GM19240 (cell line): ENCODE measurements around the gene MRPL54.

Experiments
- DNase-seq: peaks from one replicate; pipeline ENCODE4 v3.0.0; 2011; ENCODE audit warnings: low spot score; ENCODE audit not compliant: insufficient read length

MRPL54 gene

DNA sequence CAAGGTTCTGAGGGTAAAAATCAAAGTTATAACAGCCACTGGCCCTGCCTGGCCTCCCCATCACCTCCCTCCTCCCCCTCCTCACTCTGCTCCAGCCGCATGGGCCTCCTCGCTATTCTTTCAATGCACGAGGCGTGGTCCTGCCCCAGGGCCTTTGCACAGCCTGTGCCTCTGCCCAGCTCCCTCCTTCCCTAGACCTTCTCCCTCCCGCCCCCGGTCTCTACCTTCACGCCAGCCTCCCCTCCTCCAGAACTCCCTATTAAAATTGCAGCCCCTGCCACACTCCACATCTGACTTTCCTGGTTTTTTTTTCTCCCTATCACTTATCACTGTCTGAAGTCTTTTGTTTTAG, 6.2 kb downstream of the MRPL54 start:
- DNase-seq, result no peak

DNA sequence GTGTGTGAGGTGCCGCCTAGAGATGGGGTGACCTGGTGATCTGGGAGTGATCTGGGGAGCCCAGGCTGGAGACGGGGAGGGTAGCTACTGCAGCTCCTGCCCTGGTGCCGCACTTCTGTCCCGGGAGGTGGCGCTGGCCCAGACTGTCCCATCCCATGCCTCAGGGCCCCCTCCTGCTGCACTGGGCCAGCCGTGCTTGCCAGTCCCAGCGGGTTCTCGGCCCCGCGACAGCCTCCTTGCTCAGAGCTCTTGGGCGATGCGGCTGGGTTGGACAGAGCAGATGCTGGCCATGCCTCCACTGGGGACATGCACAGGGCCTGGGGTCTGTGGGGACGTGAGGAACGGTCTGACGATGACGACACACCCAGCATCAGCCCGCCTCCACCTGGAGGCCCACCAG, 7.0 kb downstream of the MRPL54 start:
- no peak for DNase-seq

DNA sequence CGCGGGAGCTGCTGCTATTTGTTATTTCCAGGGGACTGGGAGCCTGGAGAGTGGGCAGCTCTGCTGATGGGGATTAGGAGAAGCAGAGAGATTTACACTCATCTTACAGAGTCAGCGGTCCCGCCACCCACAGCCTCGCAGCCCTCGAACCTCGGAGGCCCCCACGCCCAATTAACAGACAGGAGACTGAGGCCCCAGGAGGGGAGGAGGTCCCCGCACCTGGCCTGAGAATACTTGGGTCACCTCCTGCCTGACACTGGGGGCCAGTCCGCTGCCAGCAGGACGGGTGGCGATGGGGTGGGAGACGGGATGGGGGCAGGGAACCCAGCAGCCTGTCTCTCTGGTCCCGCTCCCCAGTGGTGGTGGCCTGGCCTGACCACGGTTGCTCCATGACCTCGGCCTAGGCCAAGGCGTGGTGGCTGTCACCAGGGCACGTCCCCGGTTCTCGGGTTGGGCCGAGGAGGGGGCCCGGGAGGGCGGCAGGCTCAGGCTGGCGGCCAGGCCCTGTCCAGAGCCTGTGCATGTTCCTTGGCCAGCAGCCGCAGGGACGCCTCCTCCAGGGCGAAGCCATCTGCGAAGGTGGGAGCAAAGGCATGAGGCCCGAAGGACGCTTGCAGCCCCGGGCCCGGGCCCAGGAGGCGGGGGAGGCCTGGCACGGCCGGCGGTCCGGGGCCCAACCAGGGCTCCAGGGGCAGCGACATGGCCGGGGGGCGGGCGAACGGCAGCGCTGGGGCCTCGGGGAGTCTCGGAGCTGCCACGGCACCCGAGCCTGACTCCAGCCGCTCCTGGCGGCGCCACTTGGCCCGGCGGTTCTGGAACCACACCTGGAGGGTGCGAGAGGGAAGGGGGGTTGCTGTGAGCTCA, 7.9 kb downstream of the MRPL54 start:
- no peak for DNase-seq

DNA sequence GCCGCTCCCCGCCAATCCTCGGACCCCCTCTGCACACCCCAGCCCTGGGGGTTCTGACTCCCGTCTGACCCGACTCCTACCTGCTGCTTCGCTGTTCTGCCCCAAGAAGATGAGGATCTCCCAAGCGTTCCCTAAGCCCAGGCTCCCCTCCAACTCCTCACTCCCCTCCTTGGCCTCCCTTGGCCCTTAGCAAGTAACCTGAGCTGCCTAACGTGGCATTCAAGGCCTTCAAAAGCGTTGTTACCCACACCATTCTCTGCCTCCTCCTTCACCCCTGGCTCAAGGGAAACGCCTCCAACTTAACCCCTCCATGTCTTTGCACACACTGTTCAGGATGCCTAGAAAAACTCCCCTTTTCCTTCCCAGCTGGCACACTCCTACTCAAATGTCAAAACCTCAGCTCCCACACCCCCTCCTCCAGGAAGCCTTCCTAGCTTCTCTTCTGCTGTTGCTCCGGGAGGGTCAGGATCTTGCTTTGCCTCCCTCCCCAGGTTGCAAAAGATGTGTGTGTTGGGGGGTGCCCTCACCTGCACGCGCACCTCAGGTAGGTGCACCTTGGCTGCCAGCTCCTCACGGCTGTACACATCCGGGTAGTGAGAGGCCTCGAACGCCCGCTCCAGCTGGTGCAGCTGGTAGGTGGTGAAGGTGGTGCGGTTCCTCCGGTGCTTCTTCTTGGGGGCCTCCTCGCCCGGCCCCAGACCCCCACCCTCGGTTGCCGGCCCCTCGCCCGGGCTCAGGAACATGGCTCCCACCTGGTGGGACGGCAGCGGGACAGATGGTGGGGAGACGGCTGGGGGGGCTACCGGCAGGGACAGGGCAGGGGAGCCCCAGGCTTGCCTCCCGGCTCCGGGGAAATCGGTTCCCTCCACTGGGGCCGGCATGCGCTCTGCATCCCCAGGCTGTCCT, 8.8 kb downstream of the MRPL54 start:
- DNase-seq, result no peak

DNA sequence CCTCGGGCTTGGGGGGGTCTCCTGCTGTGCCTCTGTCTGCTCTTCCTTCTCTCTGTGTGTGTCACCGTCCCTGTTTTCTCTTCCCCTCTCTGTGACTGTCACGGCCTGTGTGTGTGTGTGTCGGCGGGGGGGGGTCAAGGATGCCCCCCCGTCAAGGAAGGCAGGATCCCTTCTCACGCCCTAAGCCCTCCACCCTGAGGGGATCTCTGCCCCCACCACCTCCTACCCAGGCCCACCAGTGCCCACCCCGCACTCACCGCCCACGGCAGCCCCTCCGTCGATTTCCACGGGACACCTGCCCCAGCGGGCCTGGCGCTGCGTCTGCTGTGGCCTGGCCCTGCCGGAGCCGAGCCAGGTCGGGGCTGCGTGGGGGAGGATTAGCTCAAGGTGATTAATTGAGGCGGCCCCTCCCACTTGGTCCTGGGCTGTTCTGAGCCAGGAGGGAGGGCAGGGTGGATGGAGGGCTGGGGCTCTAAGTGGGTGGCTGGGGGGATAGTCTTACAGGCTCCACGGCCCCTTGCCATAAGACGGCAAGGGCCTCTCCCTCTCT, 9.5 kb downstream of the MRPL54 start, which contains the start of gene RAX2:
RAX2 (minus strand) TSS at position 323 of the 550 bp plus-strand sequence. CDS start 486 bp downstream, outside the sequence.
- no peak for DNase-seq

DNA sequence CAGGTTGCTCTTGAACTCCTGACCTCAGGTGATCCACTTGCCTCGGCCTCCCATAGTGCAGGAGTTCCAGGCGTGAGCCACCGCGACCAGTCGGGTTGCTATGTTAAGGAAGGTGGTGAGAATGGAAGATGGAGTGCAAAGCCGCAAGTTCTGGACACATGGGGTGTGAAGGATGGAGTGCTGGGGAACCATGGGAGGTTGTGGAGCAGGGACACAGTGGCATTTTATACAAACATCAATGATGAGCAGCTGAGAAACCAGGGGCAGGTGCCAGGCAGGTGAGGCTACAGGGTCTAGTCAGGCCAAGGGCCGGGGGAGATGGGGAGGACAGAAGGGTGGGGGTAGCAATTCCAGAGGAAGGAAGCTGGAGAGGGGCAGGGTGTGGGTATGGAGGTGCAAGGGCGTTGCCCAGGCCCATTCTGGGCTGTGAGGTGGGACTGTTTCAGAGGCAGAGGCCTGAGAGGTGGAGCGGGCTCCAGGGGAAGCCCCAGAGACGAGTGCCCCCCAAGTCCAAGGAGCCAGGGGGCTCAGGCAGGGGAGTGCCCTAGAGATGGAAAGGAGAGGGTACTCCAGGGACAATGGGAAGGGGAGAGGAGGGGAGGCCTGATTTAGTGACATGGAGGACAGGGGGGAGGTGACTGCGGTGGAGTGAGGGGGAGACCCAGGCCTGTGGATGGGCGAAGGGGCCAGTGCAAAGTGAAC, 11.5 kb downstream of the MRPL54 start:
- no peak for DNase-seq

DNA sequence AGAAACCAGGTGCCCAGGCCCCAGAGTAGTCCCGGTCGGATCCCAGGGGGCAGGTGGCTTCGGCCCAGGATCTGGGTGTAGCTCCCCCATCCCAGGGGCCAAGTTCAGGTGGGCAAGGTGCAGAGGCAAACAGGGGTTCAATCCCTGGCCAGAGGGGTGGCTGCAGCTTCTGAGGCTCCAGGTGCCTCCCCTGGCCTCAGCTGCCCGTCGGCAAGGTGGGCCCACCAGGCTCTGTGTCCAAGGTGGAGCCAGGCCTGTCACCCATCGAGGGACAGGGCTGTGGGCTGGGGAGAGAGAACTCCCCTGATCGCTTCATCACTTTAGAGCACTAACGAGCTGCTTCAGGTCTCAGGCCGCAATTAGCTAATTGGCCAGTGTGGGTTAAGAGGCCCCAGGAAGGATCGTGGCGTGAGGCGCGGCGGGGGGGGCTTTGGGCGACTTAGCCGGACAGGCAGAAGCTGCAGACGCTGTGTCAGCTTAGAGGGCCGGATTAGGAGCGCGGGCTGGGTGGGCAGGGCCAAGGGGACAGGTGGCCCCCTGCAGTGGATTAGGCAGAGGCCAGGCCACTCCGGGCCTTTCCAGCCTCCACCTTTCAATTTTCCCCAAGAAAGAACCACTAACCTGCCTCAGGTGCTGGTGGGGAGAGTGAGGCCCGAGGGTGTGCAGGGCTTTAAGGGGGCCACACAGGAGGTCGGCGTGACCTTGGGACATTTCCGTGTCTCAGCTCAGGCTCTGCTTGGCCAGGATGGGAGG, 12.3 kb downstream of the MRPL54 start:
- DNase-seq, result no peak

DNA sequence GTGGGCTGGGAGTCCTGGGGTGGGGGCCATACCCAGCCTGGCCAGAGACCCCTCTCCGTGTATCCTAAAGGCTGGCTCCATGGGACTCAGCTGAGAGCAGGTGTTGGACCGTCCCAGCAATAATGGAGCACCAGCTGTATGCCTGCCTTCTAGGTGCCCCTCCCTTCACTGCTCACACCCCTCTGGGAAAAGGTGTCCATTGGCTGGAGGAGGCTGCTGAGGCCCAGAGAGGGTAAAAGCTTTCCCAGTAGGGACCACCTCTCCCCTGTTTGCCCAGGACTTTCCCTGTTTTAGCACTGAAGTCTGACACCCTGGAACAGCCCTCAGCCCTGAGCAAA, 12.9 kb downstream of the MRPL54 start:
- DNase-seq, result no peak

DNA sequence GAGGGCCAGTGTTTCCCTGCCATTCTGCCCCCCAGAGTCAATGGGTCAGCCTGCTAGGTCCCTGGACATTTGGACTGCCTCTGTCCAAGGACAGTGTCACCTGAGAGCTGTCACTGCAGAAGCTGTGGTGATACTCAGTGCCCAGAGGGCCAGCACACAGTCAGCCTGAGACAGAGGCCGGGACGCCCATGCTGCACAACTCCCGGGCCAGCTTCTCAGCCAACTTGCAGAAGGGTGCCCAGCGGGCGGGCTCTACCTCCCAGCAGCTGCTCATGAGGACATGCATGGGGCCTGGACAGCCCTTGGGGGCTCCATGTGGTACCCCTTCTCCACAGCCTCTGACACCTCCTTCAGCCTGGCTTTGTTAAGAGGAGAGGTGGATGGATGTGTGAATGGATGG, 13.3 kb downstream of the MRPL54 start:
- no peak for DNase-seq

DNA sequence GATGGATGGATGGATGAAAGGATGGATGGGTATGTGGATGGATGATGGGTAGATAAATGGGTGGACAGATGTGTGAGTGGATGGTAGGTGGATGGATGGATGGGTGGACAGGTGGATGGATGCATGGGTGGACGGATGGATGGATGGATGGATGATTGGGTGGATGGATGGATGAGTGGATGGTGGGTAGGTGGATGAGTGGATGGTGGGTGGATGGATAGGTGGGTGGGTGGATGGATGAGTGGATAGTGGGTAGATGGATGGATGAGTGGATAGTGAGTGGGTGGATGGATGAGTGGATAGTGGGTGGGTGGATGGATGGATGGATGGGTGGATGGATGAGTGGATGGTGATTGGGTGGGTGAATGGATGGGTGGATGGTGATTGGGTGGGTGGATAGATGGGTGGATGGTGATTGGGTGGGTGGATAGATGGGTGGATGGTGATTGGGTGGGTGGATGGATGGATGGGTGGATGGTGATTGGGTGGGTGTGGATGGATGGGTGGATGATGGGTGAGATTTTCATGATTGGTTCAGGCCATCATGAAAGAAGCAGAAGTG, 14.1 kb downstream of the MRPL54 start:
- DNase-seq, result no peak

DNA sequence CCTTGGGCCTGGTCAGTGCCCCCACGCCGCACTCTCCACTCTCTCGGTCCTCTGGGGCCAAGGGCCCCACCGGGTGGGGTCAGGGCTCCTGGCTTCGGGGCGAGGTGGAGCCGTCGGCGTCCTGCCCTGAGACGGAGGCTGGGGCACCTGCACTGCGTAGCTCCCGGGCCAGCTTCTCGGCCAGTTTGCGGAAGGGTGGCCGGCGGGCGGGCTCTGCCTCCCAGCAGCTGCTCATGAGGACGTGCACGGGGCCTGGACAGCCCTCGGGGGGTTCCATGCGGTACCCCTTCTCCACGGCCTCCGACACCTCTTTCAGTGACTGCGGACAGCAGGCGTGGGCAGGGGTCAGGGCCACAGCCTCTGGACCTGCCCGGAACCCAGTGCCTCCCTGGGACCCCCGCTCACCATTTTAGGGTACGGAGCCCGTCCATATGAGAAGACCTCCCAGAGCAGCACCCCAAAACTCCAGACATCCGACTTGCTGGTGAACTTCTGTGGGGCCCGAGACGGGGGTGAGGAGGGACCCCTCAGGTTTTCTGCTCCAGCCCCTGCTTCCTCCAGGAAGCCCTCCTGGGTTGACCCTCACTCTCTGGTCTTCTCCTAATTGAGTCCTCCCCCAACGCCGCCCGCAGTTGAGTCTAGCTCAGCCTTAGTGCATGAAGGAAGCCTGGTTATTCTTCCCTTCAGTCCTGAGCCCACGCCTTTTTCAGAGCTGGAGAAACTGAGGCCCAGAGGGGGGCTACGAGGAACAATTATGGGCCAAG, 15.8 kb downstream of the MRPL54 start:
- no peak for DNase-seq

DNA sequence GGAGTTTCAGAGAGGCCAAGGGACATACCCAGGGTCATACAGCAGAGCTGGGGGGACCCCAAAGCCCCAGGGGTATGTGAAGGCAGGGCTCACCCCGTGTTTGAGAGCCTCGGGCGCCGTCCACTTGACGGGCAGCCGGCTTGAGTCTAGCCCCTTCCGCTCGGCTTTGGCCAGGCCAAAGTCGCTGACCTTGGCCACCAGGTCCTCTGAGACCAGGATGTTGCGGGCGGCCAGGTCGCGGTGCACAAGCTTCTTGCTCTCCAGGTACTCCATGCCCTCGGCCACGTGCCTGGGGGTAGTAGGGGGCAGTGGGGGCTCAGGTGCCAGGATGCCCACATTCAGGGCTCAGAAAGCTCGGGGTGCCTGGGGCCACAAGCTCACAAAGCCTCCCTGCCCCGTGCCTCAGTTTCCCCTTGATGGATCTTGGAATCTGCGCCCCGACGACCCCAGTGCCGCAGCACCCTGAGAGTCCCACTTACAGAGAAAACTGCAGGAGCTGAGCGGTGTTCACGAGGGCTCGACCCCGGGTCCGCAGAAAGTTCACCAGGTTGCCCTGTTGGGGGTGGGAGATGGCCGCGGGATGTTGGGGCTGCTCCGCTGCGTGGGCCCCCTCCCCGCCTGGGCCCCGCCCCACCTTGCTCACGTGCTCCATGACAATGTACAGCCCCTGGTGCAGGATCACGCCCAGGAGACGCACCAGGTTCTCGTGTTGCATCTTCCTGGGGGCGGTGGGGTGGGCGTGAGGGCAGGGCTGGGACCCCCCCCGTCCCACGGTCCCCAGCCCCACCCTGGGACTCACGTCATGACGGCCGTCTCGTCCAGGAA, 16.6 kb downstream of the MRPL54 start:
- no peak for DNase-seq

DNA sequence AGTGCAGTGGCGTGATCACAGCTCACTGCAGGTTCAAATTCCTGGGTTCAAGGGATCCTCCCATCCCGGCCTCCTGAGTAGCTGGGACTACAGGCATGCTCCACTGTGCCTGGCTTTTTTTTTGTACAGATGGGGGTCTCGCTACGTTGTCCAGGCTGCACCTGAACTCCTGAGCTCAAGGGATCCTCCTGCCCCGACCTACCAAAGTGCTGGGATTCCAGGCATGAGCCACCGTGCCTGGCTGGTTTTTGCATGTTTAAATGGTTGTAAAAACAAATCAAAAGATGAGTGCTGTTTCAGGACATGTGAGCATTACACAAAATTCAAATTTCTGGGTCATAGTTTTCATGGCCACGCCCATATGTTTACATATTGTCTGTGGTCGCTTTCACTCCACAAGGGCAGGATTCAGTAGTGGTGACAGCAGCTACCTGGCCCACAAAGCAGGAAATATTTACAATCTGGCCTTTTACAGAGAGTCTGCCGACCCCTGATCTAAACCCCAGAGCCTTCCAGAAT, 18.4 kb downstream of the MRPL54 start:
- DNase-seq, result no peak

DNA sequence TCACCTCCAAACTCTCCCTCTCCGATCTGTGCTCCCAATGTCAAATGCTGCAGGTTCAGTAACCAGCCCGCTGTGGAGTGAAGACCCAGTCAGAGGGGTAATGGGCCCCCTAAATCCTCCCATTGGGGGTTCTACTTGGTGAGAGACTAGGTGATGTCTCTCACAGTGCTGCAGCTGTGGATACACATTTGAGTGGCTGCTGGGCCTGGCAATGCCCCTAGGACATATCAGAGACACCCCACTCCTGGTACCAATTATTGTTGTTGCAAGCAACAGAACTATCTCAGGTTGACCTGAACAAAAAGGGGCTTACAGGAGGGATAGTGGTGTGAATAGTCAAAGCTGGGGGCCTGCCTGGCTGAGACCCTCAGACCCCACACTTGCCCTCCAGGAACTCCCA, 19.1 kb downstream of the MRPL54 start:
- no peak for DNase-seq

DNA sequence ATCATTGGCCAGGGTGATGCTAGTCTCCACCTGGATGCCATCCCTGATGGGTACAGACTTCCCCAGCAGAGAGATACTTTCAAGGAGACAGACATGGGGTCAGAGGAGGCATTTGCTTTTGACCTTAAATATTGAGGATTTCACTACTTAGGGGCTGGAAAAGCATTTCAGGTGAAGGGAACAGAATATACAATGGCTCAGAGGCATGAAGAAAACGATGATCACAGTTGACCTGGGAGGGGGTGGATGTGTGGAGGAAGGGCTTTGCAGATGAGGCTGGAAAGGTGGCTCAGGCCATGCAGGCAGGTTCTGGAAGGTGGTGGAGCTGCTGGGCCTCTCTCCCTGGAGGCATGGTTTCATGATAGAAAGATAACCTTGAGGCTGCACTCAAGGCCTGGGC, 19.8 kb downstream of the MRPL54 start:
- DNase-seq, result no peak

DNA sequence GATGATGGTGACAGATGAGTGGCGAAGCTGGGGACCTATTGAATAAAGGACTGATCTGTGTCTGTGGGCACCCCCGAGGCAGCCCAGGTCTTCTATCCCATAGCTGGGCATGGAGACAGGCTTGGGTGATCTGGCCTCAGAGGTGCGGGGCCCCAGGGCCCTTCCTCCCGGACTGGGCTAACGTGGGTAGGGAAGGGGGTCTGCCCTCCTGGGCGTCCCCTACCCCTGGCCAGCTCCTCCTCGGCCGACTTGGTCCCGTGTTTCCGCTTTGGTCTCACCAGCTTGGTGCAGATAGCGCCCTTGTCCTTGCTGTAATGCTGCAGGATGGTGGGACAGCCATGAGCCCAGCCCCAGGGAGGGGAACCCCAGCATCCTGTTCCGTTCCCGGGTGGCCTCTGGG, 20.4 kb downstream of the MRPL54 start:
- no peak for DNase-seq

DNA sequence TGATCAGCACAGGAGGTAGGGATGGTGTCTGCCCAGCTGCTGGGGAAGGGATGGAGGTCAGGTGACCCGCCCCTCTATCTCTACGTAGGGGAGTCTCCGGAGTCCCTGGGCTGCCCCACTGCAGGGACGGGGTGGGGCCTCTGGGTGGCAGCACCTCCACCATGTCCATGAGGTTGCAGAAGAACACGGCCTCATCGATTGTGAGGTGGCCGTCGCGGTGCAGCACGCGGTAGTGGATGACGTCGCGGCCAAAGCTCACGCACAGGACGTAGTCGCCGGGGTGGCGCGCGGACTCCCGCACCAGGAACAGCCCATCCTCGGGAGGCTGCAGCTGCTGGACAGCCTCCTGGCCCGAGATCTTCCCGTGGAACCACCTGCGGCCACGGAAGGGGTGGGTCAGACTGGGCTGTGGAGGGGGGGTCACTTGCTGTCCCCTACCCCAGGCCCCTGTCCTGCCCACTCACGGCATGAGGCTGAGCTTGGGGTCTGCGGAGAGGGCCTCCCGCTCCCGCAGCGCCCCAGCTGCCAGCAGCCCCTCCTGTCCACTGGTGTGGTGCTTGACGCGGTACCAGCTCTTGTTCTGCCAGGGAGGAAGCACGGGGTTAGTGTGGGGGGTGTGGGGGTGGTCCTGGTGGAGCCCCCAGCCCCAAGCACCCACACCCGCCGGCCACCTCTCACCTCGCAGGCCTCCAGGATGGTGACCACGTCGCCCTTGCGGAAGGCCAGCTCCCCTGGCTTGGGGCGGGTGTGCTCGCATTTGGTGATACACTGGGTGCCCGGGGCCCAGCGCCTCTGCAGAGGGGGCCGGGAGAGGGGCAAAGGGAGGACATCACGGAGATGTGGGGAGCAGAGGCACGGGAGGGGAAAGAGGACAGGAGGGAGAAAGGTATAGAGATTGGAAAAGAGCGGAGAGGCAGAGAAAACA, 21.4 kb downstream of the MRPL54 start:
- DNase-seq, result no peak
